Natural killer cell (primary cell): ENCODE measurements around the gene NAA25. TPM values are rescaled to one million over a fixed set of nuclear protein-coding genes. Genes with fewer than 3 reads are reported as not detected.

Experiments used
- ATAC-seq, 3 donors: fragments of 150-1000 bp in 2 of 3; fragments of 200-7000 bp in 1 of 3; cut with Tn5 transposase; 1 replicate in 1 of 3; 2 replicates in 2 of 3; pipeline ENCODE4 v1.10.0; 2021; ENCODE audit warnings: mild to moderate bottlenecking in 2 of 3, moderate library complexity in 2 of 3
- DNase-seq, 2 donors: peaks; one replicate each; pipeline versions ENCODE4 v3.0.0 to v3.0.0-alpha.2; 2013 to 2021; ENCODE audit warnings: mixed read lengths in 1 of 2
- H3K27ac ChIP-seq: one replicate; pipeline ENCODE4 v1.5.1; 2013; ENCODE audit warnings: mild to moderate bottlenecking, low read length
- H3K27me3 ChIP-seq: one replicate; pipeline ENCODE4 v1.6.1; 2013; ENCODE audit warnings: low read length; ENCODE audit not compliant: control insufficient read depth, insufficient read depth
- H3K36me3 ChIP-seq: one replicate; pipeline ENCODE4 v1.6.1; 2013; ENCODE audit warnings: low read length; ENCODE audit not compliant: control insufficient read depth, insufficient read depth
- H3K4me1 ChIP-seq: one replicate; pipeline ENCODE4 v1.6.1; 2013; ENCODE audit warnings: low read length; ENCODE audit not compliant: control insufficient read depth, insufficient read depth
- H3K4me3 ChIP-seq: one replicate; pipeline ENCODE4 v1.5.1; 2013; ENCODE audit warnings: low read length
- H3K9me3 ChIP-seq: one replicate; pipeline ENCODE4 v1.6.1; 2013; ENCODE audit warnings: low read length; ENCODE audit not compliant: control insufficient read depth, insufficient read depth
- H3K27ac Mint-ChIP-seq, 2 donors: one replicate each; pipeline ENCODE4 v1.8.0; 2022; ENCODE audit warnings: mild to moderate bottlenecking in 2 of 2, mixed read lengths in 2 of 2, moderate library complexity in 1 of 2
- H3K27me3 Mint-ChIP-seq, 2 donors: one replicate each; pipeline ENCODE4 v1.8.0; 2022; ENCODE audit warnings: low read depth in 2 of 2, mixed read lengths in 2 of 2
- H3K36me3 Mint-ChIP-seq: one replicate; pipeline ENCODE4 v1.8.0; 2022; ENCODE audit warnings: mixed read lengths
- H3K4me1 Mint-ChIP-seq, 2 donors: one replicate each; pipeline ENCODE4 v1.8.0; 2022; ENCODE audit warnings: mixed read lengths in 2 of 2
- H3K4me3 Mint-ChIP-seq: one replicate; pipeline ENCODE4 v1.8.0; 2022; ENCODE audit warnings: mild to moderate bottlenecking, moderate library complexity, mixed read lengths
- H3K9me3 Mint-ChIP-seq, 2 donors: one replicate each; pipeline ENCODE4 v1.8.0; 2022; ENCODE audit warnings: mixed read lengths in 2 of 2
- WGBS: methylation state at CpG from one replicate; pipeline ENCODE4 v1.1.7; 2013; ENCODE audit warnings: missing lambda C conversion rate; ENCODE audit not compliant: insufficient coverage; 5-methylcytosine and 5-hydroxymethylcytosine counted together
- intact Hi-C: fragments of 100-400 bp; cut with micrococcal nuclease; formaldehyde crosslinking; loops from one replicate; pipeline ENCODE4 v1.14.2; 2022
- total RNA-seq, 4 donors: library from RNA; stranded (reverse); fragments of 120-200 nt in 1 of 4; gene quantifications; one replicate each; pipeline versions ENCODE4 v1.2.3 to v1.2.4, GENCODE V29; 2013 to 2022
- TF ChIP-seq, protein P1 (sequence below): fragments of 200-600 bp; IDR thresholded peaks from one replicate; pipeline ENCODE4 v1.8.0; 2022; ENCODE audit warnings: antibody characterized with exemption

Gene NAA25
- total RNA-seq, 3 donors from 2014 or later (not counting 1 experiment from before 2014, with no cell fraction given) = 25.8 to 34.4 (median 30.7) TPM

DNA sequence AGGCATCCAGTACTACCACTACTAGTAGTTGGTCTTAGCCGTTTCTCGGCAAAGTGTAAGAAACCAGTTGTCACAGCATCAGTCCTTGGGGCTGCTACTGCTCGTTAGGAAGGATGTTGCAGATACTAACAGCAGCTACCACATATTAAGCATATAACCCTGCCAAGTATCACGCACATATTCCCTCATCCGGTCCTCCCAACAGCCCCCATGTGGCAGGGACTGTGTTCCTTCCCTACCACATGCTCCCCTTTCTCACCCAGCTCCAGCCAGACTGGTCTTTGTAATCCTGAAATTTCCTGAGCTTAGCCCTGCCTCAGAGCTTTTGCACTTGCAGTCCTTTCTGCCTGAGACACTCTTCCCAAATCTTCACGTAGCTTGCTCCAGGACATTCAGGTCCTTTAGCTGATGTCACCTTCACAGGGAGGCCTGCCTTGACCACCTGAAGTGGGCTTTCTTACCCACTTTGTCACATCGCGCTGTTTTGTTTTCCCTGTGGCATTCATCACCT lies 87.6 kb downstream of the NAA25 start:
- H3K4me3 Mint-ChIP-seq = no peak overlapping the region
- no peaks in the 10 kb centered on the region for H3K27me3 Mint-ChIP-seq
- ATAC-seq (no peak), DNase-seq (no peak)
- TF ChIP-seq, protein P1, sequence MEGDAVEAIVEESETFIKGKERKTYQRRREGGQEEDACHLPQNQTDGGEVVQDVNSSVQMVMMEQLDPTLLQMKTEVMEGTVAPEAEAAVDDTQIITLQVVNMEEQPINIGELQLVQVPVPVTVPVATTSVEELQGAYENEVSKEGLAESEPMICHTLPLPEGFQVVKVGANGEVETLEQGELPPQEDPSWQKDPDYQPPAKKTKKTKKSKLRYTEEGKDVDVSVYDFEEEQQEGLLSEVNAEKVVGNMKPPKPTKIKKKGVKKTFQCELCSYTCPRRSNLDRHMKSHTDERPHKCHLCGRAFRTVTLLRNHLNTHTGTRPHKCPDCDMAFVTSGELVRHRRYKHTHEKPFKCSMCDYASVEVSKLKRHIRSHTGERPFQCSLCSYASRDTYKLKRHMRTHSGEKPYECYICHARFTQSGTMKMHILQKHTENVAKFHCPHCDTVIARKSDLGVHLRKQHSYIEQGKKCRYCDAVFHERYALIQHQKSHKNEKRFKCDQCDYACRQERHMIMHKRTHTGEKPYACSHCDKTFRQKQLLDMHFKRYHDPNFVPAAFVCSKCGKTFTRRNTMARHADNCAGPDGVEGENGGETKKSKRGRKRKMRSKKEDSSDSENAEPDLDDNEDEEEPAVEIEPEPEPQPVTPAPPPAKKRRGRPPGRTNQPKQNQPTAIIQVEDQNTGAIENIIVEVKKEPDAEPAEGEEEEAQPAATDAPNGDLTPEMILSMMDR = no peak
- H3K9me3 Mint-ChIP-seq = no peaks in the 10 kb centered on the region
- Histone ChIP-seq H3K36me3 (peaks cover 62% of the 10 kb centered on the region), H3K9me3 (no peaks in the 10 kb centered on the region), H3K27me3 (no peaks in the 10 kb centered on the region), H3K27ac (no peak overlapping the region), H3K4me3 (no peak overlapping the region), H3K4me1 (no peaks in the 10 kb centered on the region)
- WGBS = 93% methylated on average over 8 of the region's 8 CpGs
- H3K4me1 Mint-ChIP-seq = peaks cover 32 to 41% of the 10 kb centered on the region in 2 donors
- H3K36me3 Mint-ChIP-seq = no peaks in the 10 kb centered on the region
- intact Hi-C loops = no loop called here
- H3K27ac Mint-ChIP-seq = peak overlapping the region in 1 of 2 donors; percentile 65

DNA sequence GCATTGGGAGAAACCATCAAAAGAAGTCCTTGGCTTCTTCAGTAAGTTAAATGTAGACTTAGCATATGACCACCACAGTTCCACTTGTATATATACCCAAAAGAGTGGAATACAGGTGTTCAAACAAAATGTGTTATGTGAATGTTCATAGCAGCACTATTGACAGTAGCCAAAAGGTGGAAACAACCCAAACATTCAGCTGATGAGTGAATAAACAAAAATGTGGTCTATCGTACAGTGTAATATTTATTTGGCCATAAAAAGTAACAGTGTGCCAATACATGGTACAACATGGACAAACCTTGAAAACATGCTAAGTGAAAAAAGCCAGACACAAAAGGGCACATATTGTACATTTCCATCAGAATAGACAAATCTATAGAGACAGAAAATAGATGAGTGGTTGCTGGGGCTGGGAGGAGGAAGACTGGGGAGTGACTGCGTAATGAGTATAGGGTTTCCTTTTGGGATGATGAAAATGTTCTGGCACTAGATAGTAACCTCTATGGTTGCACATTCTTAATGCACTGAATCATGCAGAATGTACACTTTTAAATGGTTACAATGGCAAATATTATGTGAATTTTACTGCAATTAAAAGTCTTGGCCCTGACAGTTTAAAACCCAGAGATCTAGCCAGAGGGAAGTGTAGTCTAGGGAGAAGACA lies 89.9 kb downstream of the NAA25 start:
- TF ChIP-seq, protein P1 = no peak
- Mint-ChIP-seq H3K4me3 (no peak overlapping the region), H3K4me1 (peaks cover 43 to 56% of the 10 kb centered on the region in 2 donors), H3K9me3 (no peaks in the 10 kb centered on the region), H3K27ac (peak overlapping the region; percentile 44 to 48), H3K36me3 (no peaks in the 10 kb centered on the region), H3K27me3 (no peaks in the 10 kb centered on the region)
- peaks cover 56% of the 10 kb centered on the region for H3K36me3 ChIP-seq
- ATAC-seq = no peak
- no peak overlapping the region for H3K27ac ChIP-seq
- no peaks in the 10 kb centered on the region for H3K27me3 ChIP-seq
- peaks cover 17% of the 10 kb centered on the region for H3K4me1 ChIP-seq
- no peak for DNase-seq
- 95% methylated on average over 2 of the region's 2 CpGs for WGBS
- H3K9me3 ChIP-seq = no peaks in the 10 kb centered on the region
- intact Hi-C loops = loop anchor here (10.0 kb wide), 1 partner anchor 106 kb away; the partner anchor contains the start of gene TRAFD1
- H3K4me3 ChIP-seq = no peak overlapping the region

DNA sequence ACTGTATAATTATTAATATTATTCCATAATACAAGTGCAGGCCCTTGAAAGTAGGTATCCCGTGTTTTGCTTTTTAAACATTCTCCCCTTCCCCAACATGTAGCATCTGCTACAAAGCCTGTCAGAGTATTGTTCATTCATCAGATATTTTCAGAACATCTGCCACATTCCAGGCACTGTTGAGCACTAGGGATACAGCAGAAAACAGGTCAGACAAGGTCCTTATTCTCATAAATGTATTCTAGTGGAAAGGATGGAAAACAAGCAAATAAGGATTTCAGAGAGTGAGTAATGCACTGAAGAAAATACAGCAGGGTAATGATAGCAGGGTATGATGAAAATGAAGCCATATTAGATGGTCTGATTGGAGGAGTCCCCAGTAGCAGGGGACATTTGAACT lies 91.5 kb downstream of the NAA25 start:
- H3K9me3 ChIP-seq = no peaks in the 10 kb centered on the region
- no peak overlapping the region for H3K27ac ChIP-seq
- H3K36me3 ChIP-seq = peaks cover 40% of the 10 kb centered on the region
- Mint-ChIP-seq H3K4me3 (no peak overlapping the region), H3K27me3 (no peaks in the 10 kb centered on the region), H3K4me1 (peaks cover 45 to 61% of the 10 kb centered on the region in 2 donors), H3K36me3 (no peaks in the 10 kb centered on the region), H3K27ac (peak overlapping the region; percentile 6 to 56), H3K9me3 (no peaks in the 10 kb centered on the region)
- 93% methylated on average over 1 of the region's 1 CpG for WGBS
- no peaks in the 10 kb centered on the region for H3K27me3 ChIP-seq
- no peak overlapping the region for H3K4me3 ChIP-seq
- H3K4me1 ChIP-seq = peaks cover 28% of the 10 kb centered on the region
- no peak for DNase-seq
- TF ChIP-seq, protein P1 = no peak
- intact Hi-C loops = loop anchor here (10.0 kb wide), 1 partner anchor 108 kb away; the partner anchor contains the start of gene TRAFD1
- no peak for ATAC-seq
